Mesendoderm (in vitro differentiated cells): ENCODE measurements around the gene DNAL4.

ENCODE experiments used
- DNase-seq: peaks from one replicate; pipeline ENCODE4 v3.0.0; 2013
- H2AK5ac ChIP-seq: 2 replicates; pipeline ENCODE4 v1.6.1; 2013; ENCODE audit warnings: low read length, inconsistent platforms
- H2BK120ac ChIP-seq: 2 replicates; pipeline ENCODE4 v1.6.1; 2013; ENCODE audit warnings: low read depth, mild to moderate bottlenecking, low read length, moderate library complexity, mixed read lengths
- H2BK15ac ChIP-seq: replicated peaks from 2 replicates; pipeline ENCODE4 v1.6.1; 2013; ENCODE audit warnings: low read depth, mild to moderate bottlenecking, moderate library complexity
- H2BK5ac ChIP-seq: 2 replicates; pipeline ENCODE4 v1.6.1; 2013; ENCODE audit warnings: low read length, inconsistent platforms
- H3K18ac ChIP-seq: 2 replicates; pipeline ENCODE4 v1.6.1; 2013; ENCODE audit warnings: mild to moderate bottlenecking, low read length, mixed read lengths
- H3K23ac ChIP-seq: one replicate; pipeline ENCODE4 v1.6.1; 2013; ENCODE audit warnings: low read length
- H3K27ac ChIP-seq: 2 replicates; pipeline ENCODE4 v1.5.1; 2013; ENCODE audit warnings: low read depth, mild to moderate bottlenecking, inconsistent platforms, low read length, moderate library complexity
- H3K27me3 ChIP-seq: 2 replicates; pipeline ENCODE4 v1.6.1; 2013; ENCODE audit warnings: low read length, control low read depth, mild to moderate bottlenecking, inconsistent platforms; ENCODE audit not compliant: insufficient read depth, poor library complexity
- H3K36me3 ChIP-seq: 2 replicates; pipeline ENCODE4 v1.6.1; 2013; ENCODE audit warnings: low read length, inconsistent platforms; ENCODE audit not compliant: control insufficient read depth, insufficient read depth
- H3K4ac ChIP-seq: one replicate; pipeline ENCODE4 v1.6.1; 2013; ENCODE audit warnings: low read depth, mild to moderate bottlenecking, low read length, moderate library complexity
- H3K4me1 ChIP-seq: 2 replicates; pipeline ENCODE4 v1.6.1; 2013; ENCODE audit warnings: low read depth, low read length, inconsistent platforms; ENCODE audit not compliant: control insufficient read depth
- H3K4me2 ChIP-seq: 2 replicates; pipeline ENCODE4 v1.6.1; 2013; ENCODE audit warnings: low read length
- H3K4me3 ChIP-seq: 2 replicates; pipeline ENCODE4 v1.5.1; 2013; ENCODE audit warnings: mild to moderate bottlenecking, low read length
- H3K56ac ChIP-seq: one replicate; pipeline ENCODE4 v1.6.1; 2013; ENCODE audit warnings: low read length
- H3K79me1 ChIP-seq: 2 replicates; pipeline ENCODE4 v1.6.1; 2013; ENCODE audit warnings: low read length, inconsistent platforms
- H3K79me2 ChIP-seq: 2 replicates; pipeline ENCODE4 v1.6.1; 2013; ENCODE audit warnings: mild to moderate bottlenecking, low read length; ENCODE audit not compliant: control insufficient read depth, insufficient read depth
- H3K9ac ChIP-seq: 2 replicates; pipeline ENCODE4 v1.6.1; 2013; ENCODE audit warnings: low read length, inconsistent platforms
- H4K5ac ChIP-seq: one replicate; pipeline ENCODE4 v1.6.1; 2013; ENCODE audit warnings: low read length
- H4K8ac ChIP-seq: one replicate; pipeline ENCODE4 v1.6.1; 2013; ENCODE audit warnings: low read depth, mild to moderate bottlenecking, control low read depth, low read length, moderate library complexity
- WGBS: extraction: QIAGEN DNeasy Blood & Tissue Kit; methylation state at CpG from one replicate; pipeline ENCODE4 v1.1.7; 2013; ENCODE audit warnings: low lambda C conversion rate, missing lambda C conversion rate; ENCODE audit not compliant: insufficient coverage; ENCODE audit errors: extremely low coverage; 5-methylcytosine and 5-hydroxymethylcytosine counted together

Gene DNAL4

DNA sequence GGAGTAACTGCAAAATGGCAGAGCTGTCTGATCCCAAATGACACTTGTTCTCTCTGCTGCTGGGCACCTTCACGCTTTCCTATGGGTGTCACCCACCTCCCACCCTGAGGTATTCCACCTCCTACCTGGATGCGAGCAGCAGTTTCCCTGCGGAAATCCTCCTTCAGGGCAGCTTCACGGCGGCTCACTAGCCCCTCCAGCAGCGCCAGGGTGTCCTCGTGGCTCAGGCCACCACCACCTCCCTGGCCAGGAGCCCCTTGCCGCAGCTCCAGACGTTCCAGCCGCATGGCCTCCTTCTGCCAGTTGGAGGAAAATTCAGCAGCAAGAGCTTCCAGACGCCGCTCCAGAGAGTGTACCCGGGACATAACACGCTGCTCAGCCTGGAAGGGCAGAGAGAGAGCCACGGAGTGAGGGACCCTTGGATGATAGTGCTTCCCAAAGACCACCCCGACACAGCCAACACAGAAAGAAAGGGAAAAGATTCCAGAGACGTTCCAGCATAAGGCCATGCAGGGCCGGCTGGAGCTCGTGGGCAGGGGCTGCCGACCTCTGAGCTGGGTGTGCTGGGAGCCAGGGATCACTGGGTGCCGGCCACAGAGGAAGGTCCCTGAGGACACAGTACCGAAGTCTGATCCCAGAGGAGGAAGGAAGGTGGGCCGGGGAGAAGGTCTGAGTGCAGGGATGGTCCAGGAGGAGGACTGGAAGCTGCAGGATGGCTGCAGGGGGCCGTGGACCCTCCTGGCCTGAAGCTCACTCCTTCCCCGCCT lies 51.6 kb downstream of the DNAL4 start:
- Histone ChIP-seq H2BK5ac (no peak overlapping the region), H2BK120ac (no peak overlapping the region), H3K36me3 (peaks cover 12% of the 10 kb centered on the region), H2AK5ac (no peak overlapping the region), H3K4me2 (no peak overlapping the region), H3K4ac (no peak overlapping the region), H3K9ac (no peak overlapping the region), H4K8ac (no peak overlapping the region), H3K23ac (no peak overlapping the region), H3K56ac (no peak overlapping the region), H3K27ac (no peak overlapping the region), H2BK15ac (no peak overlapping the region), H3K27me3 (no peaks in the 10 kb centered on the region), H3K79me2 (no peaks in the 10 kb centered on the region), H3K18ac (no peak overlapping the region), H3K79me1 (no peaks in the 10 kb centered on the region), H4K5ac (no peak overlapping the region), H3K4me3 (no peak overlapping the region), H3K4me1 (no peaks in the 10 kb centered on the region)
- DNase-seq, result no peak
- WGBS, result no CpG with 5 or more reads among the region's 25 CpGs

DNA sequence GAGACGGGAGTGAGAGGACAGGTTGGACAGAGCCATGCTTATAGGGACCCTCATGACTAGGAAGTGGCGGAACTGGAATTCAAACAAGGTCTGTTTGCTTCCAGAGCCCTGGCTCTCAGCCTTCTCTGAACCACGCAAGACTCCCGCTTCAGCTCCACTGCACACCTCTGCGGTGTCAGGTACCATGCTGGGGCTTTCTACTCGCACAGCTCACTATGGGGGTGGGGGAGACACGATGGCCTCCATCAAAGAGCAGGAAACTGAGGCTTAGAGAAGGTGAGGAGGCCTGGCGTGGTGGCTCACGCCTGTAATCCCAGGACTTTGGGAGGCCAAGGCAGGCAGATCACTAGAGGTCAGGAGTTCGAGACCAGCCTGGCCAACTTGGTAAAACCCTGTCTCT lies 52.4 kb downstream of the DNAL4 start:
- Histone ChIP-seq H3K27me3 (no peaks in the 10 kb centered on the region), H3K23ac (no peak overlapping the region), H3K79me1 (no peaks in the 10 kb centered on the region), H3K27ac (no peak overlapping the region), H2BK5ac (no peak overlapping the region), H4K5ac (no peak overlapping the region), H2BK15ac (no peak overlapping the region), H3K56ac (no peak overlapping the region), H2BK120ac (no peak overlapping the region), H4K8ac (no peak overlapping the region), H3K4me3 (no peak overlapping the region), H2AK5ac (no peak overlapping the region), H3K4me2 (no peak overlapping the region), H3K4ac (no peak overlapping the region), H3K79me2 (no peaks in the 10 kb centered on the region), H3K18ac (no peak overlapping the region), H3K9ac (no peak overlapping the region), H3K4me1 (no peaks in the 10 kb centered on the region), H3K36me3 (peaks cover 14% of the 10 kb centered on the region)
- no peak for DNase-seq
- no CpG with 5 or more reads among the region's 10 CpGs for WGBS

DNA sequence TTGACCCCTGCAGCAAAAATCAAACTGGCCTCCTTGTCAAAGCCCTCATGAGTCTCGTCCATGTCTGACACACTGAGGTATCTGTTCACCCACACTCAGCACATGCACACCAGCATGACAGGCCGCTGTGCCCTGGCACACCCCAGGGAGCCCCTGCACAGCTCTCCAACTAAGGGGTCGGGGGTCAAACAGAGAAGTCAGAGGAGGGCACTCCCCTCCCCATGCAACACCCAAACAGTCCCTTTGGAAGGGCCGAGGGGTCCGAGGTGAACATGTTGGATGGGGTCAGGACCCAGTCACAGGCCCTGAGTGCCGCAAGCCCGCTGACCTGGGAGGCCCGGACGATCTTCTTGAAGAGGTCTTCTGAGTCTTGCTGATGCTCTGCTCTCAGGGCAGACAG lies 52.8 kb downstream of the DNAL4 start:
- no peaks in the 10 kb centered on the region for H3K4me1 ChIP-seq
- H3K79me1 ChIP-seq, result no peaks in the 10 kb centered on the region
- no peak overlapping the region for H2BK5ac ChIP-seq
- WGBS, result no CpG with 5 or more reads among the region's 9 CpGs
- H3K56ac ChIP-seq, result no peak overlapping the region
- H3K27me3 ChIP-seq, result no peaks in the 10 kb centered on the region
- no peak overlapping the region for H3K4me2 ChIP-seq
- H2AK5ac ChIP-seq, result no peak overlapping the region
- DNase-seq, result no peak
- no peak overlapping the region for H4K5ac ChIP-seq
- no peak overlapping the region for H3K23ac ChIP-seq
- no peak overlapping the region for H3K4ac ChIP-seq
- no peaks in the 10 kb centered on the region for H3K79me2 ChIP-seq
- H3K36me3 ChIP-seq, result peaks cover 15% of the 10 kb centered on the region
- H3K27ac ChIP-seq, result no peak overlapping the region
- no peak overlapping the region for H3K9ac ChIP-seq
- no peak overlapping the region for H4K8ac ChIP-seq
- H3K4me3 ChIP-seq, result no peak overlapping the region
- H2BK15ac ChIP-seq, result no peak overlapping the region
- no peak overlapping the region for H3K18ac ChIP-seq
- no peak overlapping the region for H2BK120ac ChIP-seq

DNA sequence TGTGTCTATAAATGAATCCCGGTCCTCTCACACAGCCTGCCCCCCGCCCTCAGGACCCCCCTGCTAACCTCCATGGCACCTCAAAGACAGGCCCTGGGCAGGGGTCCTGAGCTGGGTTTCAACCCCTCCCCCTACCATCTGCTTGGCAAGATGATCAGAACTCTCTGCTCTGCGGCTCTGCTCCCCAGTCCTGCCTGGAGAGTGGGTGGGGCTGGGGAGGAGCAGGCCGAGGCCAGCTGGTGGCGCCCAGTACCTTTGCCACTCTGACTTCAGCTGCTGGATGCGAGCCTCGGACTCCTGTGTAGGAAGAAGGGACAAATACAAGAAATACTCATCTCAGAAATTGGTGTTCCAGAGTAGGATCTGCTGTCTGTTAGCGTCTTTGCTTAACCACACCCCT lies 53.2 kb downstream of the DNAL4 start:
- no peaks in the 10 kb centered on the region for H3K79me2 ChIP-seq
- H3K23ac ChIP-seq, result no peak overlapping the region
- H3K9ac ChIP-seq, result no peak overlapping the region
- H4K8ac ChIP-seq, result no peak overlapping the region
- H2BK120ac ChIP-seq, result no peak overlapping the region
- H3K4me3 ChIP-seq, result no peak overlapping the region
- no peak overlapping the region for H3K4me2 ChIP-seq
- no peak overlapping the region for H2BK15ac ChIP-seq
- no peak overlapping the region for H3K18ac ChIP-seq
- H3K36me3 ChIP-seq, result peaks cover 15% of the 10 kb centered on the region
- no CpG with 5 or more reads among the region's 8 CpGs for WGBS
- H3K27ac ChIP-seq, result no peak overlapping the region
- H3K27me3 ChIP-seq, result no peaks in the 10 kb centered on the region
- no peak overlapping the region for H4K5ac ChIP-seq
- no peak overlapping the region for H2AK5ac ChIP-seq
- no peak overlapping the region for H3K4ac ChIP-seq
- H2BK5ac ChIP-seq, result no peak overlapping the region
- no peak overlapping the region for H3K56ac ChIP-seq
- no peaks in the 10 kb centered on the region for H3K79me1 ChIP-seq
- no peaks in the 10 kb centered on the region for H3K4me1 ChIP-seq
- DNase-seq, result no peak

DNA sequence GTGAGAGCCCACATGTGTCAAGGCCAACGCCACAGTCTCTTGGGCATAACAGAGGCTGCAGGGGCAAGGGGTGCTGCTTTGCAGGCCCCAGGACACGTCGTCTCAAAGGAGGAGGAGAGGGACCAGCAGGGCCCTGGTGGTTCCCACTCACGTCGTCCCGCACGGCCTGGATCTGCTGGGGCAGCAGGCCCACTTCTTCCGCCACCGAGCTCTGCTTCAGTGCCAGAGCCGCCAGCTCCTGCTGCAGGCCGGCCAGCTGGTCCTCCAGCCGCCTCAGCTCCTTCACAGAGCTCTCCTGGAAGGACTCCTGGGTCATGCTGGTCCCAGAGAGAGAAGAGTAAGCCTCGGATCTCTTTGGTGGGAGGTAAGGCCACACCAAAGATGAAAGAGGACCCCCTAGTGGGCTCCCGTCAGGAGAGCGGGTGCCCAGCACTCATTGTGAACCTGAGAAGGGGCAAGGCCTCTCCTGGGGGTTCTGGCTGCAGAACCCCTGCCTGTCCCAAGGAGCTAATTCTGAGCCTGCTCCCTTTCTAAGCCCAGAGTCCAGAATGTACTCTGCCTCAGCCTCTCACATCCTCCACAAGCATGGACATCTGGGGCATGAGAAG lies 53.7 kb downstream of the DNAL4 start:
- Histone ChIP-seq H3K27ac (no peak overlapping the region), H3K79me2 (no peaks in the 10 kb centered on the region), H3K4me2 (no peak overlapping the region), H3K18ac (no peak overlapping the region), H3K4ac (no peak overlapping the region), H2BK5ac (no peak overlapping the region), H2AK5ac (no peak overlapping the region), H3K9ac (no peak overlapping the region), H3K4me3 (no peak overlapping the region), H3K27me3 (no peaks in the 10 kb centered on the region), H2BK15ac (no peak overlapping the region), H2BK120ac (no peak overlapping the region), H3K56ac (no peak overlapping the region), H3K79me1 (no peaks in the 10 kb centered on the region), H3K36me3 (peaks cover 14% of the 10 kb centered on the region), H3K4me1 (no peaks in the 10 kb centered on the region), H4K5ac (no peak overlapping the region), H3K23ac (no peak overlapping the region), H4K8ac (no peak overlapping the region)
- no peak for DNase-seq
- no CpG with 5 or more reads among the region's 15 CpGs for WGBS
